PFSK-1 (cell line): Measurements from ENCODE around the gene FBXO22.

Source experiments
- FOXP2 ChIP-seq: optimal IDR thresholded peaks from 2 replicates; pipeline ENCODE3; 2011; ENCODE audit warnings: borderline replicate concordance, control low read depth, inconsistent platforms; ENCODE audit not compliant: insufficient read depth; ENCODE audit errors: extremely low read length, extremely low read depth
- POLR2AphosphoS5 ChIP-seq: IDR thresholded peaks from 2 replicates; pipeline ENCODE4 v1.6.1; 2012; ENCODE audit warnings: low read depth, mild to moderate bottlenecking, control low read depth, low read length, moderate library complexity
- SIN3A ChIP-seq: IDR thresholded peaks from 2 replicates; pipeline ENCODE4 v1.6.1; 2012; ENCODE audit warnings: mild to moderate bottlenecking, low read length, moderate library complexity, borderline replicate concordance; ENCODE audit not compliant: insufficient read depth
- TAF1 ChIP-seq: IDR thresholded peaks from 2 replicates; pipeline ENCODE4 v1.6.1; 2012; ENCODE audit warnings: low read length, control low read depth, borderline replicate concordance; ENCODE audit not compliant: insufficient read depth
- TF ChIP-seq, protein P1 (sequence below), 2 experiments: IDR thresholded peaks; 2 replicates each; pipeline versions ENCODE4 v1.6.1 to v1.8.0; 2011 to 2012; ENCODE audit warnings: low read depth in 2 of 2, low read length in 2 of 2, control low read depth in 1 of 2, inconsistent platforms in 1 of 2, mild to moderate bottlenecking in 1 of 2, moderate library complexity in 1 of 2; ENCODE audit not compliant: insufficient read depth in 1 of 2

Gene FBXO22

DNA sequence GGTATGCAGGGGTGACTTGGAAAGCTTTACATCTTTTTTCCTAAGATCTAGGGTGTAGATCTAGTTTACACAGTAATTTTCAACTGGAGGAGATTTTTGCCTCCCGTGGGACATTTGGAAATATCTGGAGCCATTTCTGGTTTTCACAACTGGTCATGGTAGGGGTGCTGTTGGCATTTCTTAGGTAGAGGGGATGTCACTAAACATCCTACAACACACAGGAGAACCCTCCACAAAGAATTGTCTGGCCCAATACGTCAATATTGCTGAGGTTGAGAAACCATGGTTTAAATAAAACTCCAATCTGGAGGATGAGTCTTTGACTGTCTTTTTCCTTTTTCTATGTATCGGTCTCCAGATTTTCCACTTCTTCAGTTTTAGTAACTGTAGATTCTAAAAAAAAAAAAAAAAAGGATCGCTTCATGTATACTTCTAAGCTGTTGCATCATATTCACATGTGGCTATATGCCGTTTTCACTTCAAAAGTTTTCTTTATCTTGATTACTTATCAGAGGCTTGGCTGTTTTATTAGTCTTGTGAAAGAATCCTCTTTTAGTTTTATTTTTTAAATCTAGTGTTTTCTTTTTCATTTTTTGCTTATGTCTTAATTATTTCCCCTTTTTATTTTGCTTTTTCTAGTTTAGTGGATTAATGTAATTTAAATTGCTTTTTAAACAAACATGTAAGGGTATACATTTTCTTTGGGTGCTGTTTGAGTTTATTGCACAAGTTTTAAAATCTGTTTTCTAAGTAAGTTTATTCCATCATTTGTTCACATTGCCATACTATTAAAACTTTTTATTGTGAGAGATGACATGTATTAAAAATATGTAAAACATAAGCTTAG, 39.2 kb upstream of the FBXO22 start:
- TF ChIP-seq TAF1: no peak
- TF ChIP-seq SIN3A: no peak
- TF ChIP-seq FOXP2: no peak
- TF ChIP-seq, protein P1, sequence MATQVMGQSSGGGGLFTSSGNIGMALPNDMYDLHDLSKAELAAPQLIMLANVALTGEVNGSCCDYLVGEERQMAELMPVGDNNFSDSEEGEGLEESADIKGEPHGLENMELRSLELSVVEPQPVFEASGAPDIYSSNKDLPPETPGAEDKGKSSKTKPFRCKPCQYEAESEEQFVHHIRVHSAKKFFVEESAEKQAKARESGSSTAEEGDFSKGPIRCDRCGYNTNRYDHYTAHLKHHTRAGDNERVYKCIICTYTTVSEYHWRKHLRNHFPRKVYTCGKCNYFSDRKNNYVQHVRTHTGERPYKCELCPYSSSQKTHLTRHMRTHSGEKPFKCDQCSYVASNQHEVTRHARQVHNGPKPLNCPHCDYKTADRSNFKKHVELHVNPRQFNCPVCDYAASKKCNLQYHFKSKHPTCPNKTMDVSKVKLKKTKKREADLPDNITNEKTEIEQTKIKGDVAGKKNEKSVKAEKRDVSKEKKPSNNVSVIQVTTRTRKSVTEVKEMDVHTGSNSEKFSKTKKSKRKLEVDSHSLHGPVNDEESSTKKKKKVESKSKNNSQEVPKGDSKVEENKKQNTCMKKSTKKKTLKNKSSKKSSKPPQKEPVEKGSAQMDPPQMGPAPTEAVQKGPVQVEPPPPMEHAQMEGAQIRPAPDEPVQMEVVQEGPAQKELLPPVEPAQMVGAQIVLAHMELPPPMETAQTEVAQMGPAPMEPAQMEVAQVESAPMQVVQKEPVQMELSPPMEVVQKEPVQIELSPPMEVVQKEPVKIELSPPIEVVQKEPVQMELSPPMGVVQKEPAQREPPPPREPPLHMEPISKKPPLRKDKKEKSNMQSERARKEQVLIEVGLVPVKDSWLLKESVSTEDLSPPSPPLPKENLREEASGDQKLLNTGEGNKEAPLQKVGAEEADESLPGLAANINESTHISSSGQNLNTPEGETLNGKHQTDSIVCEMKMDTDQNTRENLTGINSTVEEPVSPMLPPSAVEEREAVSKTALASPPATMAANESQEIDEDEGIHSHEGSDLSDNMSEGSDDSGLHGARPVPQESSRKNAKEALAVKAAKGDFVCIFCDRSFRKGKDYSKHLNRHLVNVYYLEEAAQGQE (IDR thresholded peaks at IDR 0.05; ENCODE audit: insufficient read depth in 1 of 2, low read depth in 2 of 2, low read length in 2 of 2): no peak
- no peak for TF ChIP-seq POLR2AphosphoS5

DNA sequence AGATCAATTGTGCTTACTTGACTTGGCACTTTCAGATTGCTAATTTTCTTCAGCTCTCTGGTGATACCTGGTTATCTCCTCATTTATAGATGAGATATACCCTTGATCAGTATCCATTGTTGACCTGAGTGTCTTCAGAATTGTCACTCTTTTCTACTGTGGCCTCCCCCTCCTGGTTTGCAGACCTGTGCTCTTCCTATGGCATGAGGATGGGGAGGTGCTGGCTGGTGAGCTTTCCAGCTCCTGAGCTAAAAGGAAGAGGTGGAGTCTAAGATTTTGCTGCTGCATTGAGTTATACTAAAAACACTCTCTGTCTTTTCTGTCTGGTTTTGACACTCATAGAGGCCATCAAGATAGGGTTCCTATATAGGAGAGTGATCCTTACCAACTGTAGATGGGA, 36.8 kb upstream of the FBXO22 start:
- no peak for TF ChIP-seq TAF1
- TF ChIP-seq POLR2AphosphoS5: no peak
- no peak for TF ChIP-seq SIN3A
- TF ChIP-seq FOXP2: no peak
- TF ChIP-seq, protein P1 (IDR thresholded peaks at IDR 0.05; ENCODE audit: insufficient read depth in 1 of 2, low read depth in 2 of 2, low read length in 2 of 2): no peak

DNA sequence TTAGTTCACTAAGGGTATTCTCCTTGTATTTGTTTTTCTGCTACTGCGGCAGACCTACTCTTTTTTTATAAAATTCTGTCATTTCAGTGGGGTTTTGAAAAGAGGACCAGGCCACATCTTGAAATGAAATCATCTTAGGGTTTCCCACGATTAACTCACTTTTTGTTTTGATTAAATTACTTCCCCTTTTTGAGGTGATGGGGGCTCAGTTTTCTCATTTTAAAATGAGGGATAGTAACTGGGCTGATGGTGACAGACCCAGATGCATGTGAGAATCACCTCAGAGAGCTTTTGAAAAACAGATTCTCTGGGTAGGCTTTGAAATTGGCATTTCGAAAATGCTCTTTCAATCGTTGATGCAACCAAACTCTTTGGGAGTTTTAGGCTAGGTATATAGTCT, 36.2 kb upstream of the FBXO22 start:
- no peak for TF ChIP-seq SIN3A
- TF ChIP-seq, protein P1 (IDR thresholded peaks at IDR 0.05; ENCODE audit: insufficient read depth in 1 of 2, low read depth in 2 of 2, low read length in 2 of 2): no peak
- no peak for TF ChIP-seq FOXP2
- TF ChIP-seq TAF1: no peak

DNA sequence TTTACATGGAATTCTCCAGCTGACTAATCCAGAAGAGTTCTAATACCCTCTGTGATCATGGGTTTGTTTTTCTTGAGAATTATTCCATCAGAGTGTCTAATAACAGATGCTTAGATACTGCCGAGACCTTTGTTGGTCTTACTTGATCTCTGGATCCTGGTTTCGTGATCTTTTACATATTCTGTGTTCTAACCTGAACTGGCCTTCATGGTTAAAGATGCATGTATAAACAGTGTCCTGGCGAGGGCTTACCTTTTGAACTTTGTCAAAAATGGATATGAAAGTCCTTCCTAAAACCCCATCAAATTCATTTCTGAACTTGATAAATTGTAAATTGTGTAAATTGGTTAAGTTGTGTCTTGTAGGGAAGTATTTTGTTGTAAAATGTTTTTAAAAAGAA, 35.7 kb upstream of the FBXO22 start:
- no peak for TF ChIP-seq POLR2AphosphoS5
- TF ChIP-seq SIN3A: no peak
- TF ChIP-seq, protein P1 (IDR thresholded peaks at IDR 0.05; ENCODE audit: insufficient read depth in 1 of 2, low read depth in 2 of 2, low read length in 2 of 2): no peak
- TF ChIP-seq TAF1: no peak
- no peak for TF ChIP-seq FOXP2
